DMS 273 treated with DMSO at 0.1 percent for 48 hours (cell line): ENCODE results near the gene FMN1.

Source experiments
- DNase-seq: peaks from one replicate; lab custom pipeline; 2025; lab: John Stamatoyannopoulos, UW

The FMN1 gene

GRCh38 chr15:32879980-32880379, 314.5 kb downstream of the FMN1 start:
- no peak for DNase-seq

- DNase-seq, result no peak
Measured at GRCh38 chr15:32878869-32879805, 315.4 kb downstream of the FMN1 start.

- DNase-seq, result no peak
Measured at GRCh38 chr15:32878342-32878741, 316.2 kb downstream of the FMN1 start.

DNA sequence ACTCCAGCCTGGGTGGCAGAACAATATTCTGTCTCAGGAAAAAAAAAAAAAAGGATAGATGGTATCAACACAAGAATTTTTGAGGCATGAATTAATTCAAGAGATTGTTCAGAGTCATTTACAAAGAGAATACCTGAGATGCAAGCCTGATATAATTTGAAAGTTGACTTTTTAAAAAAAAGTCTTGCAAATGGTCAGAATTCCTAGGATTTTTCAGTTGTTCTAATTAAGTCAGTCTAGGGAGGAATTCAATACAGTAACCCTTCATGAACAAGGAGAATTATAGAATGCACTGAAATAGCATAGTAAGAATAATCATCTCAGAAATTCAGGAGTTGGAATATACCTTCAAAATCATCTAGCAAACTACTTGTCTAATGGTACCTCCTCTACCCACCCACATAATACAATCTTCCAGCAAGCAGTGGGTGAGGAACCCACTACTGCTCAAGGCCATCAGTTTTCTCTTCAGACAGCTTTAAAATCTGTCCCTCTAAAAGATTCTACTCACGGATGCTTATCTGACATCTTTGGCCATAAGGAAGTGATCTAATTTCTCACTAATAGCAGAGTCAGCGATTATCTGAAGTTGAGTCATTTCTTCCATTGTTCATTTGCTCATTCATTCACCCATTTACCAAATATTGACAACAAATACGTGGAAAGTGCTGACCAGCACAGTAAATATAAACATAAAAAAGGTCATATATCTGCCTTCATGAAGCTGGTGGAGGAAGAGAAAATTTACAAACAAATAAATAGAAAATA, 317.1 kb downstream of the FMN1 start:
- DNase-seq, result no peak

DNA sequence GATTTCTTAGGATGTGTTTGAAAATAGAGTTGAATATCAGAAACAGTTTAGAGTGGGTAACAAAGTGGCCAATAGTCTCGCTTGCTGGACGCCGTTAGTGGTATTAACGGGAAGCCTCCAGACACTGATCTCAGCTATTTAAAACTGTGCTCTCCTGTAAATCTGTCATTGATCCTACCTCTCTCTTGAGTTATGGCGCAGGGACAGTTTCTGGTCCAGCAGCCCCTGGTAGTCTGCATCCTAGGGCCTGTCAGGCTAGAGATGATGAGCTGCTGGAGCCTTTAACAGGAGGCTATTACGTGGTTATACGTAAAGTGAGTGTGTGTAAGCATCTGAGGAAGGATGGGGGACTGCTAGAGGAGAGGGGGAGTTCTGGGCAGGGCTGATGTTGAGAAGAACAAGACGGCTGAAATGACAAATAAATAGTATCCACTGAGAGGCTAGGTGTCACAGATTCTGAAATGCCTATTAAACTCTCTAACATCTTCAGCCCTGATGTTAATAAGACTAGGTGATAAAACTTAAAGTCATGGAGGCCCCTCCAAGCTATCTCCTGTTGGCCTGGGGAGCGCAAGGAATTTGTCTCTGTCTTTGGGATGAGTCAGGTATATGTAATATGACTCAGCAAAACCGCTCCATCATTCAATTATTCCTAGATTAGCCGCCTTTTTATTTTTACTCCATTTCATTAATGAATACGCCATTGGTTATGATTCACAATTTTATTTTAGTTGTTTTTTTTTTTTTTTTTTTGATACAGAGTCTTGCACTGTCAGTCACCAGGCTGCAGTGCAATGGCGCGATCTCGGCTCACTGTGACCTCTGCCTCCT, 321.0 kb downstream of the FMN1 start:
- DNase-seq, result no peak

- DNase-seq, result no peak
Measured at GRCh38 chr15:32872621-32873283, 321.8 kb downstream of the FMN1 start.

- DNase-seq, result no peak
Measured at GRCh38 chr15:32871883-32872282, 322.6 kb downstream of the FMN1 start.

GRCh38 chr15:32870240-32871033, 324.1 kb downstream of the FMN1 start:
- DNase-seq, result no peak

DNA sequence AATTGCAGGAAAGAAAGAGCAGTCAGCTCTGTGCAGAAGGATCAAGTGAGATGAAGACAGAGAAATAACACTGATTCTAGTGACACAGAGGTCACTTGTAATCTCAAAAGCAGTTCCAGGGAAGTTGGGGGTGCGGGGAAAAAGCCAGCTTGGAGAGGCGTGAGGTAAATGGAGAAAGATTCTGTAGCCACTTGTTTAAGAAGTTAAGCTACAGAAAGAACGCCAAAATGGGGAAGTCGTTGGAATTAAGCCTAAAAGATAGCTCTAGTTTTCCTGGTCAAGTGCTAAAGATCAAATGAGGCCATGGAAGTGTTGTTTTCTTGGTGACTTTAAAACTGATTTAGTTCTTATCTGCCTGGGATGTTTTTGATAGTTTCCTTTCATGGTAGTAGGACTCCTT, 324.7 kb downstream of the FMN1 start:
- no peak for DNase-seq

DNA sequence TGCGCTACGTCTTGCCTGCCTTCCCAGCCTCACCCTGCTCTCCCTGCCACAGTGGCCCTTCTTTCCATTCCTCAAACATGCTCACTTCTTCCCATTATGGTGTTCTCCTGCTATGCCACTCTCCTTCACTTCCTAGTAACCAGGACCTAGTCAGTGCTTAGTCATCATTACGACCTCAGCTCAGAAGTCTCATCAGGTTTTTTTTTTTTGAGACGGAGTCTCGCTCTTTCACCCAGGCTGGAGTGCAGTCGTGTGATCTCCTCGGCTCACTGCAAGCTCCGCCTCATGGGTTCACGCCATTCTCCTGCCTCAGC, 327.2 kb downstream of the FMN1 start:
- no peak for DNase-seq

- no peak for DNase-seq
Measured at GRCh38 chr15:32866454-32867312, 327.8 kb downstream of the FMN1 start.

GRCh38 chr15:32864841-32865240, 329.7 kb downstream of the FMN1 start:
- no peak for DNase-seq

DNA sequence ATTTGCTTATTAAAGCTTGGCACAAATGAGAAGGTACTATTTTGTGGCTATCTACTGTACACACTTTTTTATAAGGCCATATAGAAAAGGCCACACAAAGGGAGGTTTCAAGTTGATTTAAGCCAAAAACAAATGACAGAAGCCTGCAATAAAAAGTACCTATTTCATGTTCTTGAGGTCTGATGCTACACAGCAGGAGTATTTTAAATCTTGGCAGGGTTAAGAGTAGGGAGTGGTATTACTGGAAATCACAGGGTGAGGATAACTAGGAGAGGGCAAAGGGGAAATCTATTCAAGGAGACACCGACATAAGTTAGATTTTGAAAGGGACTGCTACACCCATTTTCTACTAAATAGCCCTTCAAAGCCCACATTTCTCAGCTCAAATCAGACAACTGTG, 330.5 kb downstream of the FMN1 start:
- DNase-seq, result no peak

DNA sequence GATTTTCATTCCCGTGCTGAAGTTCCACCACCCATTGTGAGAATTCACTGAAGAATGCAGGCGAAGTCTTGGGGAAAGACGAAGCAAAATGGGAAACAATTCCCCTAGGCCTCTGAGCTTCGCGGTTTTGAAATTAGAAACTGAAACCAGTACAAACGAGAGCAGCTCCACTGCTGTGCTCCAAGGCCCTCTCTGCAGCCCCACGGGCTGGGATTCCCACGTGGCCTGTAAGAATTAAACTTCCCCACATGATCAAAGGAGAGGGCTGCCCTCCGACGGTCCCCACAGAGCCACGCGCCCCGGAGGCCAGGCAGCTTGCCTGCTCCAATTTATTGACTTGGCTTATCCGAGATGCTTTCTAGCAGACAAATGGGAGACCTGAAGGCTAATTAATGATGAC, 332.8 kb downstream of the FMN1 start:
- DNase-seq, result no peak

DNA sequence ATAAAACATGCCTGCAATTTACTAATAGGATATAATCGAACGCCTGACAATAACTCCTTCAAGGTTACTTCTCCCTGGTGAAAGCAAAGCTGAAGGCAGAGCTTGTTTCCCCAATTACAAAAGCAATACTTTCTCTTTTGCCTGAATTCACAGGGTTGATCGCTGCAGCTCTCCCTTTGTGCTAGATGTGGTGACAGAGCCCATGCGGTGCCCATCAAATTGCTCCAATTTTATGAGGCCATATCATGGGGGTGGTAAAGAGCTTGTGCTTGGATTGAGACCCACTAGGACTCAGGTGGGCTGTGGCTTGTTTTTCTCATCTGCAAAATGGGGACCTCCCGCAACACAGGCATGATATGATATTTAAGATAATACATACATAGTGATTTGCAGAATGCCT, 333.3 kb downstream of the FMN1 start:
- no peak for DNase-seq

DNA sequence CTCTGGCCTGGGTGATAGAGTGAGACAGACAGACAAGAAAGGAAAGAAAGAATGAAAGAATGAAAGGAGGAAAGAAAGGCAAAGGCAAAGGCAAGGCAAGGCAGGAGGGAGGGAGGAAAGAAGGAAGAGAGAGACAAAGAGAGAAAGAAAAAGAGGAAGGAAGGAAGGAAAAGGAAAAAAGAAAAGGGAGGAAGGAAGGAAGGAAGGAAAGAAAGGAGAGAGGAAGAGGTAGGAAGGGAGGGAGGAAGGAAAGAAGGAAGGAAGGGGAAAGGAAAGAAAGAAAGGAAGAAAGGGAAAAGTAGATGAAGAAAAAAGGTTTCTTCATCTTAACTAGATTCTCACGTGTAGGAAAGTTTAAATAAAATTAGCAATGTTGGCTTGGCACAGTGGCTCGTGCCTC, 334.5 kb downstream of the FMN1 start:
- no peak for DNase-seq

GRCh38 chr15:32859251-32859650, 335.3 kb downstream of the FMN1 start:
- no peak for DNase-seq

- DNase-seq, result no peak
Measured at GRCh38 chr15:32857732-32858131, 336.8 kb downstream of the FMN1 start.

DNA sequence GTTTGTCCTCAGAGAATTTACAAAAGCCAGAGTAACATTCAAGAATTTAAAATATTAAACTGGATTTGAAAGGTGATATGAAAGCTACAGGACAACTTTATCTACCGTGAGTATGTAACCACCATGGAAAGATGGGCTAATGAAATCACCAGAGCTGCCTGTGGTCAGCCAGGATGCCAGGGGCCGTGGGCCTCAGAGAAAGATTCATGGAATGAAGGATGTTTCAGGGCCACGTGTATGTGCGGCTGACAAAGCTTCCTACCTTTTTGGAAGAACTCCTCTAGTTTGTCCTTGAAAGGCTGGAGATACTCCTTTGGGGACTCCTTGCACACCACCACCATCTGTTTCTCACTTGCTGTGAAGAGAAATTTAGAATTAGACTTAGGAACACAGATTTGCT, 337.8 kb downstream of the FMN1 start:
- DNase-seq, result no peak

- DNase-seq, result no peak
Measured at GRCh38 chr15:32855942-32856341, 338.6 kb downstream of the FMN1 start.
